DOHH2 (cell line): Measurements from ENCODE around the gene ASB1.

Source experiments
- H3F3A ChIP-seq: fragments of 200-600 bp; sonication (generic), shearing (Covaris generic); 2 replicates; pipeline ENCODE4 v1.6.0; 2016; ENCODE audit warnings: antibody characterized with exemption, mild to moderate bottlenecking; ENCODE audit not compliant: control insufficient read depth, insufficient read depth
- H3K27ac ChIP-seq: fragments of 200-600 bp; sonication (generic); 2 replicates; pipeline ENCODE4 v1.5.1; 2014; ENCODE audit warnings: low read depth, mild to moderate bottlenecking, low read length, moderate library complexity
- H3K27me3 ChIP-seq: fragments of 200-600 bp; sonication (generic); 2 replicates; pipeline ENCODE4 v1.6.1; 2014; ENCODE audit warnings: mild to moderate bottlenecking, low read length, mixed read lengths; ENCODE audit not compliant: control insufficient read depth
- H3K36me3 ChIP-seq: fragments of 200-600 bp; sonication (generic); 2 replicates; pipeline ENCODE4 v1.6.1; 2014; ENCODE audit warnings: mild to moderate bottlenecking, low read length, moderate library complexity, mixed read lengths; ENCODE audit not compliant: control insufficient read depth
- H3K4me1 ChIP-seq: fragments of 200-600 bp; sonication (generic); 2 replicates; pipeline ENCODE4 v1.6.1; 2014; ENCODE audit warnings: mild to moderate bottlenecking, low read length, mixed read lengths; ENCODE audit not compliant: control insufficient read depth
- H3K4me2 ChIP-seq: fragments of 200-600 bp; sonication (generic); 2 replicates; pipeline ENCODE4 v1.6.0; 2014; ENCODE audit warnings: mild to moderate bottlenecking, low read length, moderate library complexity
- H3K4me3 ChIP-seq: fragments of 200-600 bp; sonication (generic); 2 replicates; pipeline ENCODE4 v1.5.1; 2014; ENCODE audit warnings: mild to moderate bottlenecking, low read length, mixed read lengths
- H3K79me2 ChIP-seq: fragments of 200-600 bp; sonication (generic); 2 replicates; pipeline ENCODE4 v1.6.1; 2014; ENCODE audit warnings: mild to moderate bottlenecking, low read length, mixed read lengths; ENCODE audit not compliant: control insufficient read depth
- H3K9me2 ChIP-seq: fragments of 200-600 bp; sonication (generic); replicated peaks from 2 replicates; pipeline ENCODE4 v1.6.1; 2014; ENCODE audit warnings: mild to moderate bottlenecking, low read length, mixed read lengths; ENCODE audit not compliant: control insufficient read depth
- H3K9me3 ChIP-seq: fragments of 200-600 bp; sonication (generic); 2 replicates; pipeline ENCODE4 v1.6.1; 2014; ENCODE audit warnings: antibody characterized with exemption, low read length, mixed read lengths; ENCODE audit not compliant: control insufficient read depth, insufficient read depth
- H4K20me1 ChIP-seq: fragments of 200-600 bp; sonication (generic); 2 replicates; pipeline ENCODE4 v1.6.0; 2014; ENCODE audit warnings: low read depth, mild to moderate bottlenecking, antibody characterized with exemption, low read length, moderate library complexity; ENCODE audit not compliant: control insufficient read depth, insufficient read depth
- EZH2phosphoT487 ChIP-seq: fragments of 200-600 bp; sonication (generic); IDR thresholded peaks from 2 replicates; pipeline ENCODE4 v1.6.1; 2017; ENCODE audit warnings: borderline replicate concordance, mild to moderate bottlenecking, antibody characterized with exemption, low read length, moderate library complexity, mixed read lengths
- TF ChIP-seq, protein P1 (sequence below): fragments of 200-600 bp; sonication (generic); IDR thresholded peaks from one replicate; pipeline ENCODE4 v1.5.1; 2014; ENCODE audit warnings: antibody characterized with exemption, mild to moderate bottlenecking, low read depth, low read length; ENCODE audit not compliant: poor library complexity, severe bottlenecking

ASB1 gene

DNA sequence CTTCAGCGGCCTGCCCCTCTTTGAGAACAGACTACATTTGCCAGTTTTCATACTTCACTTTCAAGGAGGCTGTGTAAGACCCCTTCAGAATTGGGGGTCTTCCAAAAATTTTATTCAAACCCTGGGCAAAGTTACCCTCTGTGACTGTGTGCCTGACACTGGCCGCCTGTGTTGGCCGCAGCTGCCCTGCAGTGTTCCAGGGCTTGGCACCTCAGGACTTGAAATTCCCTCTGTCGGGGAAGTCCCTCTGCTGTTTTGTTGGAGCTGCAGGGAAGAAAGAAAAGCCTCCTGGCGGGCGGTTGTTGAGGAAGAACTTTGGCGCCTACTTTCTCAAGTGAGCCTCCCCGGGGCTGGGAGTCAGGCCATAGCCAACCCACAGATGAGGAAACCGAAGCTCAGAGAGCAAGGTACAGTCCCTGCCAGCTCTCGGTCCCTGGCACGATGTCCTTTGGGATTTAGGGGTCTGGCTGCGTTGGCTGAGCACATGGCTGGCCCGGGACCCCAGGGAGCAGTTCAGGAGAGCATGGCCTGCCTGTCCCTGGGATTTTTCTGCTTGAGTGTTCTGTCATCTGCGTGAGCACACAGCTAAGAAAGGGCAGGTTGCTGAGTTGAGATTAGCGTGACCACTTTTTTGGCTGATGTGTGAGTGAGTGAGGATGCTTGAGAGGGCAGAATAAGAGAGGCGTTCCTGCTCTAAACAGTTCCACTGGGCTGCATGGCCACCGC lies 17.9 kb upstream of the ASB1 start:
- Histone ChIP-seq H3K4me1 (no peaks in the 10 kb centered on the region), H3K79me2 (no peaks in the 10 kb centered on the region), H3K36me3 (no peaks in the 10 kb centered on the region), H3K9me2 (no peaks in the 10 kb centered on the region), H3K27me3 (no peaks in the 10 kb centered on the region), H3K27ac (no peak overlapping the region), H3K4me3 (no peak overlapping the region), H3K9me3 (no peaks in the 10 kb centered on the region), H3F3A (no peaks in the 10 kb centered on the region), H4K20me1 (no peaks in the 10 kb centered on the region), H3K4me2 (no peak overlapping the region)
- TF ChIP-seq EZH2phosphoT487, result no peak
- TF ChIP-seq, protein P1, sequence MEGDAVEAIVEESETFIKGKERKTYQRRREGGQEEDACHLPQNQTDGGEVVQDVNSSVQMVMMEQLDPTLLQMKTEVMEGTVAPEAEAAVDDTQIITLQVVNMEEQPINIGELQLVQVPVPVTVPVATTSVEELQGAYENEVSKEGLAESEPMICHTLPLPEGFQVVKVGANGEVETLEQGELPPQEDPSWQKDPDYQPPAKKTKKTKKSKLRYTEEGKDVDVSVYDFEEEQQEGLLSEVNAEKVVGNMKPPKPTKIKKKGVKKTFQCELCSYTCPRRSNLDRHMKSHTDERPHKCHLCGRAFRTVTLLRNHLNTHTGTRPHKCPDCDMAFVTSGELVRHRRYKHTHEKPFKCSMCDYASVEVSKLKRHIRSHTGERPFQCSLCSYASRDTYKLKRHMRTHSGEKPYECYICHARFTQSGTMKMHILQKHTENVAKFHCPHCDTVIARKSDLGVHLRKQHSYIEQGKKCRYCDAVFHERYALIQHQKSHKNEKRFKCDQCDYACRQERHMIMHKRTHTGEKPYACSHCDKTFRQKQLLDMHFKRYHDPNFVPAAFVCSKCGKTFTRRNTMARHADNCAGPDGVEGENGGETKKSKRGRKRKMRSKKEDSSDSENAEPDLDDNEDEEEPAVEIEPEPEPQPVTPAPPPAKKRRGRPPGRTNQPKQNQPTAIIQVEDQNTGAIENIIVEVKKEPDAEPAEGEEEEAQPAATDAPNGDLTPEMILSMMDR, result no peak

DNA sequence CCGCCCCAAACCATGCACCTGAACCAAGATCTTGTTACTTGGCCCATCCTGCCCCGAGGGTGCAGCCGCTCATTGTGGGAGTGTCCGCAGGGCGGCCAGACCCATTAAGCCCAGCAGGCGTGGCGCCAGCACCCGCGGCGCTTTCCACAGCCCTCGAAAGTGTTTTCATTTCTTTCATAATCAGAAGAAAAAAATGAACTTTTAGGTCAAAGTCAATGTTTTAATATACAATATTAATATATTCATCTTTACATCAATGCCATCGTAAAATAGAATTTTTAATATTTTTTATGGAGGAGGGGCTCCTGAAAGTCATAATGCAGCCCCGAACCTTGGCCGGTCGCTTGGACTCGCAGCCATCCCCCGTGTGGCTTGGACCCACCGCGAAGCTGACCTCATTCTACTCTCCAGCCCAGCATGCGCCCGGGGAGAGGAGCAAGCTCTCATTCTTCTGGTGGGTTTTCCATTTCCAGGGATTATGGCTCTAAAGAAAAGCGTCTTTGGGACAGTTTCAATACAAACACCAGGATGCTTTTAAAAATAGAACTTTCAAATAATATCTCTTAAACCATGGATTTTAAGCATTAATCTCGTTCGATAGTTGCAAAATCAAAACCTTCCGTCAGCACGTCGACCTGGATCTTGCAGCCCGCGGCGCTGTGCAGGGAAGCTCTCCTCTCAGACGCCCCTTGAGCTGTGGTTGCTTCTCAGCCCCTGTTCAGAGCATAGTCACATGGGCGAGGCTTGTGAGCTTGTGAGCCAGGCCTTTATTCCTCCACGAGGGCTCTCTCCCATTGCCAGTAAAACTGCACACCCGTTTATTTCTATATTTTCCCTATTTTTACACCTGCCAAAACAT lies 17.2 kb upstream of the ASB1 start:
- Histone ChIP-seq H3K79me2 (no peaks in the 10 kb centered on the region), H3K4me1 (no peaks in the 10 kb centered on the region), H3K4me2 (no peak overlapping the region), H3K36me3 (no peaks in the 10 kb centered on the region), H4K20me1 (no peaks in the 10 kb centered on the region), H3K9me3 (no peaks in the 10 kb centered on the region), H3K4me3 (no peak overlapping the region), H3K9me2 (no peaks in the 10 kb centered on the region), H3K27ac (no peak overlapping the region), H3K27me3 (no peaks in the 10 kb centered on the region), H3F3A (no peaks in the 10 kb centered on the region)
- no peak for TF ChIP-seq EZH2phosphoT487
- TF ChIP-seq, protein P1, result no peak

DNA sequence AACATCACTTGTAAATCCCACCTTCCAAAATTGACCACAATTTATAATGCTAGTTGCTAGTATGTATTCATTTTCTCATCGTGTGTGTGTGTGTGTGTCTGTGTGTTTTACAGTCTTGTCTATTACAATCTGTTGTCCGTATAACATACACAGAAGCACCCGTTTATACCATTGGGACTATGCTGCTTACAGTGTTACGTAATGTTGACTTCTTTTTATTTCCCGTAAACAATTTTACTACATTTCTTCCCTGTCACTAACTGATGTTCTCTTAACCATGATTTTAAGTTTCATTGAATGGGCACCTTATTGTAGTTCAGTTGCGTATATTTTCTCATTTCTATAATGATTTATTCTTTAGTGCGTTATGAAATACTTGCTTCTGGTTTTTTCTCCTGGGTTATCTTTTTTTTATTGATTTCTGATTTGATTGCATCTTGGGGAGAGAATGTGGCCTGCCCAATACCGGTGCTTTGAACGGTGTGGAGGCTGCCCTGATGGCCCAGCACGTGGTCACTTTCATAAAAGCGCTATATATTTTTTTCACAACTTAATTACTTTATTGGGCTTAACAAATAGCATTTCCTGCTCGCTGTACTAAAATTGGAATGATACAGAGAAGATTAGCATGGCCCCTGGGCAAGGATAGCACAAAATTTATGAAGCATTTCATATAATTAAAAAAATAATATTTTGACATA lies 14.5 kb upstream of the ASB1 start:
- no peaks in the 10 kb centered on the region for H3K79me2 ChIP-seq
- H3F3A ChIP-seq, result no peaks in the 10 kb centered on the region
- no peak overlapping the region for H3K4me2 ChIP-seq
- H3K27me3 ChIP-seq, result no peaks in the 10 kb centered on the region
- no peak for TF ChIP-seq EZH2phosphoT487
- TF ChIP-seq, protein P1, result no peak
- peaks cover 19% of the 10 kb centered on the region; the same call in 1 of the 2 replicates for H3K9me3 ChIP-seq
- no peaks in the 10 kb centered on the region for H4K20me1 ChIP-seq
- H3K27ac ChIP-seq, result no peak overlapping the region
- H3K4me3 ChIP-seq, result no peak overlapping the region
- no peaks in the 10 kb centered on the region for H3K4me1 ChIP-seq
- H3K9me2 ChIP-seq, result no peaks in the 10 kb centered on the region
- no peaks in the 10 kb centered on the region for H3K36me3 ChIP-seq
